Middle frontal gyrus (tissue), 1 donor: Measurements from ENCODE around the gene RAG1.

Experiments used
- DNase-seq: peaks from one replicate; pipeline ENCODE4 v3.0.0-alpha.2; 2015; ENCODE audit warnings: low spot score; ENCODE audit errors: extremely low spot score

The RAG1 gene

DNA sequence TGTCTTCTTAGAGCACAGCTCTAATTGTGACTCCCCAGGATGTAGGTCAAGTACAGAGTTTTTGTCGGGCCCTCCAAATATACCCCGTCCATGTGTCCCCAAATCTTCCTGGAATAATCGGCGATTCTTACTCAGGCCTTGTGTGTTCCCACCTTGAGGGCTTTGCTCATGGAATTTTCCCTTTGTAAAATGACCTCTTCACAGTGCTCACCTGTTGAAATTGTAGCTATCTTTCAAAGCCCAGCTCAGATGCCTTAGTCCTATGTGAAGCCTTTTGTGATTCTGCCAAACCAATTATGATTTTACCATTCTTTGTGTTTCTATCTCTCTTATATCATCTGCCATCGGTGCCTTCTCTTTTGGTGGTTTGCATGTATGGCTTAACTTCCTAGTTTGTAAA is 60.3 kb downstream of the RAG1 start:
- DNase-seq = no peak

DNA sequence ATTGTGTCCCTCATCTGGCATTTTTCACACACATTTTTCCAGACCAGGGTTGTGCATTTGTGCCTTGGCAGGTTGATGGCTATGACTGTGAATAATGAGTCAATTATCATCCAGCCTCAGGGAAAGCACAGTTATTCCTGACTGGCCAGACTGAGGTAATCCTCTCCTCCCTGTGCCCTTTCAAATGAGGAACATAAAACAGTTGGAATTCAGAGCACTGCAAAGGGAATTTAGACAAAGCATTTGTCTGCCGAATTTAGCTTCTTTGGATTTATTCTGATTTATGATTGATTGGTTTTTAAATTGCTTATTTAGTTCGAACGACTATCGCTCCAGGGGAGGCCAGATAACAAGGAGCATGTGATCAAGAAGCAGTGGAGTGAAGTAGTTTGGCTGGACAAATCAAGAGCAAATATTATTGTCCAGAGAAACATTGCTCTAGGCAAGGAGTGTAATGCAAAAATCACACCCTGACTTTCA is 61.0 kb downstream of the RAG1 start:
- no peak for DNase-seq
